ENCODE measurements around the gene PRDX2.

The PRDX2 gene

DNA sequence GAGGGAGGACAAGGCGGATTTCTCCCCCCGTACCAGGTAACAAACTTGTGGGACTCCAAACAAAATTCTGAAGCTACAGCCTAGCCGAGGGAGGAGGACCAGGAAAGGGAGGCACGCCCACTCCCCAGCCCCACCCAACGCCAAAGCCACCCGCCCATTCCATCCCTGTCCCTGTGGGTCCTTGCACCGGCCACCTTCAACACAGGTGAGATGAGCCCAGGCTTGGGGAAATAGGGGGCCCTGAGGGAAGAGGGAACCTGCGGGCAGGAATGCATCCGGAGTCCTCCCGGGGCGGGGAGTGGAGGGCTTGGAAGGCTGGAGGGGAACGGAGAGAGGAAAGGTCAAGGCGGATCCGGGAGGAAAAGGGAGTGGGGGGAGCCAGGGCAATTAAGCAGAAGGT lies 50.0 kb downstream of the PRDX2 start, which contains the start of gene BEST2:
Gene BEST2 (plus strand): TSS at position 157 of the 400 bp plus-strand sequence. CDS start 802 bp downstream, outside the sequence.
- no peak for DNase-seq

DNA sequence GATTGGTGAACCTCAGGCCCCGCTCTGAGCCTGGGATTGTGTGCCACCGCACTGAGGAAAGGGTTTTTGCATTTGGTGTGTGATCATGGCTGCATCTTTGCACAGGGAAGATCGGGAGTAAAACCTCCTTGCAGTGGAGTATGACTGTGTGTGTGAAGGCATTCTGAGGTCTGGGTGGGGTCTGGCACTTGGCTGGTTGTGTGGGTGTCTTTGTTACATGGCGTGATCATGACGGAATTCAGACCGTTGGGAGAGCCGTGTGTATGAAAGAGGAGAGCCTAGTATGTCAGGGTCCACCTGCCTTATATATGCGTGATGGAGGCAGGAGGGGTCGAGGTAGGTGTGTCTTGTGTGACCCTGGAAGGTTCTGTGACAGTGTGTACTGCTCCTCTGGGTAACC lies 50.7 kb downstream of the PRDX2 start:
- DNase-seq, result no peak

DNA sequence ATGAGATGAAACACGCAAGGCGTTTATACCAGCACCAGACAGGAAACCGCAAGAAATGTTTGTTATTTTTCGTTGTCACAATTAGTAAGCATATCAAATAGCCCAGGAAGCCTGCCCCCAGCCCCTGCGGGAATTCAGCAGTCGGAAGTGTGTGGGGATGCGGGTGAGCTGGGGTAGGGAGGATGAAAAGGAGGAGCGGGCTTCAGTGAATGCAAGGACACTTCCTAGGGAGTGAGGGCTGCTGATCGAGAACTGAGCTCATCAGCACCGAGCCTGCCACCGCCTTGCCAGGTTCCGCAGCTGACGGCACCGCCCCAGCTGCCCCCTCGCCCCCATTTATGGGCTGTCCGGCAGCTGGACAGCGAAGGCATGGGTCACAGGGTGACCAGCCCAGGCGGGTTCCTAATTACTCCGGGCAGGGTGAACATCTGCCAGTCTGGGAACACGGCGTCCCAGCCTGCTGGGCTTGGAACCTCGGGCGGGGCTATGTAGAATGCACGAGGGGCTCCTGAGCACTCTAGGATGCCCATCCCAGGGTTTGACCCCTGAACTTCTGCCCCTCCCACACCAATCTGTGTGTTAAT lies 51.6 kb downstream of the PRDX2 start:
- no peak for DNase-seq

DNA sequence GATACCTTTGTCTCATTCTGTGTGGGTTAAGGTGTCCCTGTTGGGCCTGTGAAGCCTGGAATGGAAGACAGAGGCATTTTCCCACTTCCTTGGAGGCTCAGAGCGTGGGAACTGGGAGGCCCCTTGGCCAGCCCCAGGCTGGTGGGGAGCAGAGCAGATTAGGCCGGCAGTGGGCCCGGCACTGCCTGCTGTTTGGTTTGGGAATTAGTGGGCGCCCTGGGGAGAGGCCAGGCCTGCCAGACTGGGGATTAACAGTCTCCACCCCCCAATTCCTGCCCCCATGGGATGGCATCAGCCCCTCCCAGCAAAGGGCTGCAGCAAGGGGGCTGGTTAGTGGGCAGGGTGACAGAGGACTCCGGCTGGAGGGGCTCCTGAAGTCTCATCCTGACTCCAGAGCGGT lies 53.1 kb downstream of the PRDX2 start:
- DNase-seq, result no peak

All from CD4-positive, alpha-beta T cell treated with Interleukin-4 for 4 hours (primary cell).